Activated naive CD4-positive, alpha-beta T cell treated with anti-CD3 and anti-CD28 coated beads, Interleukin-2, amount 50 U/mL, for 72 hours (primary cell): ENCODE data around the gene ADAM8. TPM values are rescaled to one million over a fixed set of nuclear protein-coding genes. Genes with fewer than 3 reads are reported as not detected.
"Not testable (repeated sequence)": the region's sequence is repeated elsewhere in the genome, so short reads cannot be mapped to it uniquely, and the experiment has no call there.

ENCODE experiments used
- ATAC-seq, 2 donors: fragments of 150-1000 bp; cut with Tn5 transposase; 2 replicates each; pipeline ENCODE4 v1.10.0; 2021; ENCODE audit warnings: mild to moderate bottlenecking in 2 of 2, moderate library complexity in 2 of 2
- DNase-seq, 2 donors: peaks; one replicate each; pipeline ENCODE4 v3.0.0; 2021 to 2022; ENCODE audit warnings: low spot score in 2 of 2
- H3K27ac Mint-ChIP-seq, 2 donors: one replicate each; pipeline ENCODE4 v1.8.0; 2022; ENCODE audit warnings: mild to moderate bottlenecking in 2 of 2, mixed read lengths in 2 of 2
- H3K36me3 Mint-ChIP-seq, 2 donors: one replicate each; pipeline ENCODE4 v1.8.0; 2022; ENCODE audit warnings: mixed read lengths in 2 of 2
- H3K9me3 Mint-ChIP-seq, 2 donors: one replicate each; pipeline ENCODE4 v1.8.0; 2022; ENCODE audit warnings: mixed read lengths in 2 of 2
- total RNA-seq, 2 donors: library from RNA; stranded (reverse); gene quantifications; one replicate each; pipeline ENCODE4 v1.2.3, GENCODE V29; 2022

The ADAM8 gene
- total RNA-seq, 2 donors from 2014 or later: 101 to 201 TPM

DNA sequence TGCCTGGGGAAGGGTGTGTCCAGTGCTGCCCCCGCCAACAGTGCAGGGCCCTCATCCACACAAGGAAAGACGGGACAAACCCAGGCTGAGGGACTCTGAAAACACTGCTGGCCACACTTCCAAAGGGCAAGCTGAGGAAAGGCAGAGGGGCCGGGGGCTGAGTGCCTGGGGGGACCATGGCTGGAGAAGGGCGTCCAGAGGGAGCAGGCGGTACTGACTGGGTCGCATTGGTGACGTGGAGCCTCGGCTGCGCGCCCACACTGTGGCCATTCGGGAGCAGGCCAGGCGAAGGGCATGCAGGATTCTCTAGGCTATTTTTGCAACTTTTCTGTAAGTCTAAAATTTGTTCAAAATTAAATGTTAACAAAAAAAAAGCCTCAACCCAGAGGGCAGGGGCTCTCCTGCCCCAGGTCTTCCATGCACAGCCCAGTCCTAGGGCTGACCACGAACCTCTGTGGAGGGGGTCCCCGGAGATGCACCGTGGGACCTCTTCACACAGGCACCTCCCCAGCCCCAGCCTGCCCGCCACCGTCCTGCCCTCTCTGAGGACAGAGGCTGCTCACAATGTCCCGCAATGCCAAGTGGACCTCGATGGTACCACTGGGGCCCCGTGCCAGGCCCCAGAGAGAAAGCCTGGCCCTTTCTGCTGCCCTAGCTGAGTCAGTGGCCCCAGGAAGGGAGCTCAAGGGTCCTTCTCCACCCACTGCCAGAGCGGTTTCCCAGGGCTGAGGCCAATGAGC lies 10.4 kb downstream of the ADAM8 start:
- Mint-ChIP-seq H3K9me3 (no peaks in the 10 kb centered on the region), H3K27ac (peak overlapping the region in 1 of 2 donors; percentile 27), H3K36me3 (no peaks in the 10 kb centered on the region)
- DNase-seq (no peak), ATAC-seq (no peak)

GRCh38 chr10:133265052-133265451 lies 11.6 kb downstream of the ADAM8 start:
- H3K27ac Mint-ChIP-seq, H3K36me3 Mint-ChIP-seq: not testable (repeated sequence)

GRCh38 chr10:133264461-133264860 lies 12.2 kb downstream of the ADAM8 start:
- H3K36me3 Mint-ChIP-seq: no peaks in the 10 kb centered on the region
- ATAC-seq (no peak), DNase-seq (no peak)
- no peaks in the 10 kb centered on the region for H3K9me3 Mint-ChIP-seq
- H3K27ac Mint-ChIP-seq: peak overlapping the region in 1 of 2 donors; percentile 18

More at GRCh38 chr10:133265052-133265451, 11.6 kb downstream of the ADAM8 start:
- not testable (repeated sequence) for H3K9me3 Mint-ChIP-seq, ATAC-seq, DNase-seq

DNA sequence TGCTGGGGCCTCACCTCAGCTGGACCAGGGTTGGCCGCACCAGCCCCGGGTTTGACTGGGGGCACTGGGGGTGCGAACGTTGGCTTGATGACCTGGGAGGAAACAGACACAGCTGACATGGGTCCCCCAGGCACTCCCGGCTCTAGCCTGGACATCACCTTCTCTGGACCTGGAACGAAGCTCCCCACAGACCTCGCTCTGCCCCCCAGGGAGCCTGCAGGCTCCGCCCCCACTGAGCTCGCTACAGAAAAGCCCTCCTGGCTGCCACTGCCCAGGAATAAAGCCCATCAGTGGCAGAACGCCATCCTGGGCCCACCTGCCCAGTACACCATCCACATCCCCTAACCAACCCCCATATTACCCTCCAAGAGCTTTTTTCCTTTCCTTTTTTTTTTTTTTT lies 13.0 kb downstream of the ADAM8 start:
- Mint-ChIP-seq H3K9me3 (no peaks in the 10 kb centered on the region), H3K36me3 (no peaks in the 10 kb centered on the region), H3K27ac (peak overlapping the region; percentile 18 to 36)
- DNase-seq (no peak), ATAC-seq (no peak)

DNA sequence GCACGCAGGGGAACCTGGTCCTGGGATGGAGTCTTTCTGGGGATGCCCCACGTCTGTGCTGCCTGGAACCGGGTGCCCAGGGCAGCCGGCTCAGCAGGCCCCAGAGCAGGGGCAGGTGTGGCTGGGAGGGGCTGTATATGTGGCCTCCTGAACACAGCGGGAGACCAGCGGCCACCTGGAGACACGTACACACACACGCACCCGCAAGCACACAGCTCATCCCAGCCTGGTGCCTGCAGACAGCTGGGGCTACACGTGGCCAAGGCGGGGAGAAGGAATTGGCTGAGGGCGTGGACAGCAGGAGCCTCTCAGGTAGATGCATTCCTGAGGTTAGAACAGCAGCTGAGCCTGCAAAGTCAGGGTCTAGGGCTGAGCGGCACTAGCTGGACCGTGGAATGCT lies 14.0 kb downstream of the ADAM8 start:
- DNase-seq: no peak
- no peaks in the 10 kb centered on the region for H3K9me3 Mint-ChIP-seq
- no peaks in the 10 kb centered on the region for H3K36me3 Mint-ChIP-seq
- no peak for ATAC-seq
- no peak overlapping the region for H3K27ac Mint-ChIP-seq

DNA sequence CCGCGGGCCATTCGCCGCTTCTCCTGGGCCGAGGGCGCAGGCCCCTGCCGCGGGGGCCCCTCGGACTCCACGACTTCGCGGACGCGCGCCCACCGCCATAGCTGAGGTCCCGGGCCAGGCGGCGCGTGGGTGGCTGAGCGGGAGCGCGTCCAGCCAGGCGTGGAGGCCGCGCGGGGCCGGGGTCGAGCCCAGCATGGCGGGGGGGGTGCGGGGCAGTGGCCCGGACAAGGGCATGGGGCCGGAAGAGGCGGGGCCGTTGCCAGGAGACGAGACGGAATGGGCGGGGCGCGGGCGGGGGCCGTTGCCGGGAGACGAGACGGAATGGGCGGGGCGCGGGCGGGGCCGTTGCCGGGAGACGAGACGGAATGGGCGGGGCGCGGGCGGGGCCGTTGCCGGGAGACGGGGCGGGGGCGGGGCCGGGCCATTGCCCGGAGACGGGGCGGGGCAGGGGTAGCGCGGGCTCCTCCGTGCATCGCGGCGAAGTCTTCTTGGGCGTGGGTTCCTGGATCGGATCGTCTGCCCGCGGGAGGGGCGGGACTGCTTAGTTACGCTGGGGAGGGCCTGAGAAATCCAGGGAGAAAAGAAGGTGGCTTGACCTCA lies 14.8 kb downstream of the ADAM8 start:
- Mint-ChIP-seq H3K36me3 (no peaks in the 10 kb centered on the region), H3K27ac (peak overlapping the region in 1 of 2 donors; percentile 63), H3K9me3 (no peaks in the 10 kb centered on the region)
- ATAC-seq: peak; percentile 30 to 64
- peak; percentile 75 to 78 for DNase-seq

- H3K27ac Mint-ChIP-seq: peak overlapping the region; percentile 29 to 63
- no peaks in the 10 kb centered on the region for H3K36me3 Mint-ChIP-seq
- ATAC-seq: peak; percentile 53 to 67
- DNase-seq: peak; percentile 64 to 88
- H3K9me3 Mint-ChIP-seq: no peaks in the 10 kb centered on the region
Measured at GRCh38 chr10:133260895-133261725, 15.6 kb downstream of the ADAM8 start.

DNA sequence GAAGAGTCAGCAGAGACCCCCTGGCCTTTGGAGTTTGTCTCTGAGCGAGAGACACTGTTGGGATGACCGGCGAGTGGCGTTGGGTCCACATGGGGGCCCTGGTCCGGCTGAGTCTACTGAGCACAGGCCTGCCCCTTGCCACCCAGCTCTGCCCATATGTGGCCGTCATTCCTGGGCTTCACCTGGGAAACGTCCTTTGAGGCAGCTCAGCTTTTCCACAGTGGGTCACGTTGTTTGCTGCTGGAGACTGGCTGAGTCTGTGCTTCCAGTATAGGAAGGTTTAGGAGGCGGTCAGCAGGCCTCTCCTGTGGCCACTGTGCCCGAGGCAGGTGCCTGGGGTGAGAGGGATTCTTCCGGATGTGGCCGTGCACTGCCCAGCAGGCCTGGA lies 17.1 kb downstream of the ADAM8 start:
- ATAC-seq: peak; percentile 2 to 3
- peak overlapping the region in 1 of 2 donors; percentile 63 for H3K27ac Mint-ChIP-seq
- no peaks in the 10 kb centered on the region for H3K9me3 Mint-ChIP-seq

GRCh38 chr10:133258818-133259601 lies 17.7 kb downstream of the ADAM8 start:
- ATAC-seq (peak; percentile 68 to 76), DNase-seq (peak; percentile 73 to 93)
- Mint-ChIP-seq H3K36me3 (no peaks in the 10 kb centered on the region), H3K9me3 (no peaks in the 10 kb centered on the region), H3K27ac (peak overlapping the region; percentile 13 to 63)

More for the DNA sequence above, 17.1 kb downstream of the ADAM8 start:
- no peaks in the 10 kb centered on the region for H3K36me3 Mint-ChIP-seq
- no peak for DNase-seq

DNA sequence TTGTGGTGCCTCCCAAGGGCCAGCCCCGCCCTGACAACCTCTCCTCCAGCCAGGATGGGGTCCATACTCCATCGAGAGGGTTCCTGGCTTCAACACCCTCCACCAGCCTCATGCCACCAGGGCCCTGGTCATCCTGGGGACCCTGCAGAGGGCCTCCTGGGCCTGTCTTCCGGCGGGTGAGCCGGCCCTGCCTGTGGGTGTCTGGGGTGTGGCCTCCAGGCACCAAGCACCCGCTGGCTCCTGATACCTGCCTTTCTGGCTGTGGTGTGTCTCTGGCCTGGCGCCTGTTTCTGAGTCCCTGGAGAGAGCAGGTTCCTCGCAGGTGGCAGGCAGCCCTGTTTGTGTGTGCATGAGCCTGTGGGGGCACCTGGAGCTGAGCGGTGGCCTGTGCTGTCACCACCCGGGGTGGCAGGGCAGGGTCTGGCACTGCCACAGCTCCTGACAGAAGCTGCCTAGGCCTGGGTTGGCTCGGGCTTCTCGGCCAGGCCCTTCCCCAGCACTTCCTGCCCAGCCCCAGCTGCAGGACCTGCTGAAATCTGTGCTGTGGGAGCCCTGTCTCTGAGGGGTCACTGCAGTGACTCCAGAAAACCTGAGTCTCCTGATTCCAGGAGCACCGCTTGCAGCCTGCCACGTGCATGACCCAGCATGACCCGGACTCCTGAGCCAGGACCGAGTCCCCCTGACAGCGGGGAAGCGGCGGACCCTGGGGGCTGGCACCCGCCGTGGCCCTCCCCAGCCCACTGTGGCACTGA lies 18.4 kb downstream of the ADAM8 start:
- DNase-seq: peak; percentile 36 to 70
- H3K27ac Mint-ChIP-seq: peak overlapping the region in 1 of 2 donors; percentile 82
- no peak for ATAC-seq

GRCh38 chr10:133257489-133258065 lies 19.1 kb downstream of the ADAM8 start:
- ATAC-seq: no peak
- no peaks in the 10 kb centered on the region for H3K9me3 Mint-ChIP-seq
- no peak for DNase-seq

More for the DNA sequence above, 18.4 kb downstream of the ADAM8 start:
- no peaks in the 10 kb centered on the region for H3K36me3 Mint-ChIP-seq
- no peaks in the 10 kb centered on the region for H3K9me3 Mint-ChIP-seq

GRCh38 chr10:133255323-133255722 lies 21.3 kb downstream of the ADAM8 start:
- DNase-seq (no peak), ATAC-seq (no peak)
- Mint-ChIP-seq H3K27ac (no peak overlapping the region), H3K9me3 (no peaks in the 10 kb centered on the region), H3K36me3 (no peaks in the 10 kb centered on the region)

More at GRCh38 chr10:133257489-133258065, 19.1 kb downstream of the ADAM8 start:
- peak overlapping the region; percentile 82 to 90 for H3K27ac Mint-ChIP-seq
- no peaks in the 10 kb centered on the region for H3K36me3 Mint-ChIP-seq

DNA sequence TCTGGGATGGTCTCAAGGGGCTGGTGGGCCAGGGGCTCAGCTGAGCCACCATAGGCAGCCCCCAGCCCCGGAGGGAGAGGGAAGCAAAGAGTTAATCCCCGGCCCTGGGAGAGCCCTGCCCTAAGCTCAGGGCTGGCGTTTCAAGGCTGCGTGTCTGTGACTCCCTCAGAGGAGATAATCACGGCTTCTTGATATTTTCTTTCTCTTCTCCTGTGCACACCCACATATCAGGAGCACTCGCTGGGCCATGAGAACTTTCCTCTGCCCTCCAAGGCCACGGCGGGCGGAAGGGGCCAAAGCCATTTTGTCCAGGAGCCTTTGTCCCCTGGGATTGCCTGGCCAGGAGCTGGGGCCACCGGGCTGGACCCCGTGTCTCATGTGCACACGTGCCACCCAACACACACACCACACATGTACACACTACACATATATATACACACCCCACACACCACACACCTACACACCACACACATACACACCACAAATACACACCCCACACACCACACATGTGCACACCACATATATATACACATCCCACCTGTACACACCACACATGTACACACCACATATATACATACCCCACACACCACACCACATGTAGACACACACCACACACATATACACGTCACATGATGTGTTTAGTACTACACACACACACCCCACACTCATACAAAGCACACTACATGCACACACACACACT lies 22.1 kb downstream of the ADAM8 start:
- no peak for ATAC-seq
- DNase-seq: no peak
- H3K27ac Mint-ChIP-seq: peak overlapping the region in 1 of 2 donors; percentile 0
- no peaks in the 10 kb centered on the region for H3K36me3 Mint-ChIP-seq
- H3K9me3 Mint-ChIP-seq: no peaks in the 10 kb centered on the region

GRCh38 chr10:133253361-133253955 lies 23.2 kb downstream of the ADAM8 start:
- Mint-ChIP-seq H3K9me3 (no peaks in the 10 kb centered on the region), H3K27ac (no peak overlapping the region), H3K36me3 (no peaks in the 10 kb centered on the region)
- DNase-seq (no peak), ATAC-seq (no peak)

DNA sequence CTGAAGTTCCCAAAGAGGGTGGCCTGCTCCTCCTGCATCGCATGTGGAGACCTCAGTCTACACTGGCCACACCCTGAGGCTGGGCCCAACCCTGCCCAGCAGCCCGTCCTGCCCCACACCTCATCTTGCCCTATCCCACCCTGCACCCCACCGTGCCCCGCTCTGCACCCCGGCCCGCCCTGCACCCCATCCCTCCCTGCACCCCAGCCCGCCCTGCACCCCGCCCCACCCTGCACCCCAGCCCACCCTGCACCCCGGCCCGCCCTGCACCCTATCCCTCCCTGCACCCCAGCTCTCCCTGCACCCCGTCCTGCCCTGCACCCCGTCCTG lies 24.5 kb downstream of the ADAM8 start:
- Mint-ChIP-seq H3K27ac (no peak overlapping the region), H3K9me3 (no peaks in the 10 kb centered on the region)
- ATAC-seq: no peak

More for the DNA sequence above, 24.5 kb downstream of the ADAM8 start:
- no peak for DNase-seq
- no peaks in the 10 kb centered on the region for H3K36me3 Mint-ChIP-seq
